Measurements from ENCODE around the gene MED31. TPM values are rescaled to one million over a fixed set of nuclear protein-coding genes. Genes with fewer than 3 reads are reported as not detected.

Gene MED31
- total RNA-seq, 1 experiment from 2014 or later, result 20.1 TPM

GRCh38 chr17:6654841-6655731 lies 3.7 kb upstream of the MED31 start:
- Histone ChIP-seq H3K27me3 (no peaks in the 10 kb centered on the region), H3K4me3 (no peak overlapping the region), H3K27ac (no peak overlapping the region), H3K4me1 (peaks cover 3% of the 10 kb centered on the region; the same call in 1 of the 2 replicates), H3K9me3 (replicated peaks) (no peaks in the 10 kb centered on the region), H3K36me3 (no peaks in the 10 kb centered on the region)
- no peak for DNase-seq

- peak overlapping the region; percentile 82 for H3K4me3 ChIP-seq
- peaks cover 3% of the 10 kb centered on the region; the same call in 1 of the 2 replicates for H3K4me1 ChIP-seq
- H3K27ac ChIP-seq, result peak overlapping the region; percentile 68; the same call in 1 of the 2 replicates
- peak; percentile 38 to 50 for DNase-seq
- H3K36me3 ChIP-seq, result 0 out of 2 replicates have a peak, but pooled peaks cover 6% of the 10 kb centered on the region
- H3K27me3 ChIP-seq, result no peaks in the 10 kb centered on the region
- no peaks in the 10 kb centered on the region for H3K9me3 ChIP-seq (replicated peaks)
Measured at GRCh38 chr17:6651919-6652452, 581 bp upstream of the MED31 start.

- Histone ChIP-seq H3K36me3 (peaks cover 11% of the 10 kb centered on the region), H3K4me3 (no peak overlapping the region), H3K4me1 (peaks cover 5% of the 10 kb centered on the region; the same call in 1 of the 2 replicates), H3K27me3 (no peaks in the 10 kb centered on the region), H3K27ac (no peak overlapping the region), H3K9me3 (replicated peaks) (no peaks in the 10 kb centered on the region)
- DNase-seq, result peak in 1 of 2 experiments; percentile 45
Measured at GRCh38 chr17:6648181-6648580, 3.2 kb downstream of the MED31 start.

- H3K4me1 ChIP-seq, result 0 out of 2 replicates have a peak, but pooled peaks cover 8% of the 10 kb centered on the region
- no peak overlapping the region for H3K4me3 ChIP-seq
- H3K36me3 ChIP-seq, result peaks cover 8% of the 10 kb centered on the region
- H3K27me3 ChIP-seq, result no peaks in the 10 kb centered on the region
- no peaks in the 10 kb centered on the region for H3K9me3 ChIP-seq (replicated peaks)
- peak in 1 of 2 experiments; percentile 28 for DNase-seq
- H3K27ac ChIP-seq, result no peak overlapping the region
Measured at GRCh38 chr17:6643451-6644125, 7.8 kb downstream of the MED31 start.

GRCh38 chr17:6642592-6642991 lies 8.8 kb downstream of the MED31 start:
- no peaks in the 10 kb centered on the region for H3K27me3 ChIP-seq
- no peak for DNase-seq
- H3K36me3 ChIP-seq, result peaks cover 7% of the 10 kb centered on the region
- no peaks in the 10 kb centered on the region for H3K9me3 ChIP-seq (replicated peaks)
- H3K4me3 ChIP-seq, result no peak overlapping the region
- 0 out of 2 replicates have a peak, but pooled peaks cover 8% of the 10 kb centered on the region for H3K4me1 ChIP-seq
- H3K27ac ChIP-seq, result no peak overlapping the region

GRCh38 chr17:6641247-6641863 lies 10.1 kb downstream of the MED31 start:
- H3K4me1 ChIP-seq, result 0 out of 2 replicates have a peak, but pooled peaks cover 8% of the 10 kb centered on the region
- no peaks in the 10 kb centered on the region for H3K9me3 ChIP-seq (replicated peaks)
- H3K36me3 ChIP-seq, result peaks cover 7% of the 10 kb centered on the region
- DNase-seq, result no peak
- peak overlapping the region; percentile 76 for H3K27ac ChIP-seq
- H3K4me3 ChIP-seq, result peak overlapping the region; percentile 68
- H3K27me3 ChIP-seq, result no peaks in the 10 kb centered on the region

GRCh38 chr17:6640536-6641246 lies 10.7 kb downstream of the MED31 start, which contains the start of the genes KIAA0753 and TXNDC17:
TSS of gene KIAA0753 (minus strand) at chr17:6640711. CDS start at chr17:6635103, 5,608 bp downstream.
TSS of gene TXNDC17 (plus strand) at chr17:6641060. CDS start at chr17:6641083, 23 bp downstream.
- peak within 1 kb of the TSS; percentile 76 for H3K27ac ChIP-seq

GRCh38 chr17:6639586-6640535 lies 11.5 kb downstream of the MED31 start:
- peaks cover 7% of the 10 kb centered on the region for H3K36me3 ChIP-seq
- H3K27ac ChIP-seq, result peak overlapping the region; percentile 76
- H3K27me3 ChIP-seq, result no peaks in the 10 kb centered on the region
- H3K4me3 ChIP-seq, result peak overlapping the region; percentile 68
- H3K9me3 ChIP-seq (replicated peaks), result no peaks in the 10 kb centered on the region
- 0 out of 2 replicates have a peak, but pooled peaks cover 8% of the 10 kb centered on the region for H3K4me1 ChIP-seq
- peak; percentile 33 to 44 for DNase-seq

More at GRCh38 chr17:6640536-6641246, 10.7 kb downstream of the MED31 start, which contains the start of the genes KIAA0753 and TXNDC17:
- Histone ChIP-seq H3K27me3 (no peaks in the 10 kb centered on the region), H3K36me3 (peaks cover 7% of the 10 kb centered on the region), H3K4me1 (0 out of 2 replicates have a peak, but pooled peaks cover 8% of the 10 kb centered on the region), H3K9me3 (replicated peaks) (no peaks in the 10 kb centered on the region), H3K4me3 (peak within 1 kb of the TSS; percentile 68)
- DNase-seq, result peak; percentile 87 to 89

- no peak for DNase-seq
- H3K27me3 ChIP-seq, result no peaks in the 10 kb centered on the region
- H3K27ac ChIP-seq, result no peak overlapping the region
Measured at GRCh38 chr17:6639014-6639585, 12.3 kb downstream of the MED31 start.

GRCh38 chr17:6638046-6638908 lies 13.1 kb downstream of the MED31 start:
- Histone ChIP-seq H3K27ac (no peak overlapping the region), H3K9me3 (replicated peaks) (no peaks in the 10 kb centered on the region), H3K4me3 (no peak overlapping the region), H3K27me3 (no peaks in the 10 kb centered on the region), H3K4me1 (0 out of 2 replicates have a peak, but pooled peaks cover 8% of the 10 kb centered on the region), H3K36me3 (peaks cover 11% of the 10 kb centered on the region)
- no peak for DNase-seq

More at GRCh38 chr17:6639014-6639585, 12.3 kb downstream of the MED31 start:
- Histone ChIP-seq H3K9me3 (replicated peaks) (no peaks in the 10 kb centered on the region), H3K36me3 (peaks cover 10% of the 10 kb centered on the region), H3K4me3 (peak overlapping the region; percentile 68), H3K4me1 (0 out of 2 replicates have a peak, but pooled peaks cover 8% of the 10 kb centered on the region)

GRCh38 chr17:6637458-6637840 lies 14.0 kb downstream of the MED31 start:
- Histone ChIP-seq H3K27ac (no peak overlapping the region), H3K27me3 (no peaks in the 10 kb centered on the region), H3K4me1 (0 out of 2 replicates have a peak, but pooled peaks cover 5% of the 10 kb centered on the region), H3K4me3 (no peak overlapping the region), H3K36me3 (peaks cover 15% of the 10 kb centered on the region), H3K9me3 (replicated peaks) (no peaks in the 10 kb centered on the region)
- DNase-seq, result no peak
